Lung (tissue), 12 donors: ENCODE results near the gene SHC3. TPM values are rescaled to one million over a fixed set of nuclear protein-coding genes. Genes with fewer than 3 reads are reported as not detected.
A peak's percentile ranks its signal among the peaks of the same experiment; 100 is the strongest.

Experiments used
- ATAC-seq: fragments of 200-7000 bp; cut with Tn5 transposase; one replicate; pipeline ENCODE4 v1.9.1; 2020; ENCODE audit warnings: moderate number of reproducible peaks; ENCODE audit not compliant: insufficient read depth, low FRiP score
- DNase-seq, 3 donors: peaks; one replicate each; pipeline ENCODE4 v3.0.0-alpha.2; 2013 to 2017
- H3K27ac ChIP-seq, 2 donors: one replicate each; pipeline ENCODE4 v1.5.1; 2013; ENCODE audit warnings: mild to moderate bottlenecking in 2 of 2, moderate library complexity in 2 of 2, control low read depth in 1 of 2, inconsistent platforms in 1 of 2, low read depth in 1 of 2, low read length in 1 of 2
- H3K27me3 ChIP-seq, 3 donors: one replicate each; pipeline ENCODE4 v1.5.1; 2013; ENCODE audit warnings: low read length in 2 of 3; ENCODE audit not compliant: control insufficient read depth in 3 of 3, insufficient read depth in 3 of 3
- H3K36me3 ChIP-seq, 4 donors: one replicate each; pipeline ENCODE4 v1.5.1; 2013; ENCODE audit warnings: low read length in 4 of 4, mild to moderate bottlenecking in 1 of 4, moderate library complexity in 1 of 4; ENCODE audit not compliant: control insufficient read depth in 4 of 4, insufficient read depth in 4 of 4
- H3K4me1 ChIP-seq, 5 donors: one replicate each; pipeline ENCODE4 v1.5.1; 2013; ENCODE audit warnings: low read length in 5 of 5, mild to moderate bottlenecking in 2 of 5, moderate library complexity in 1 of 5; ENCODE audit not compliant: control insufficient read depth in 5 of 5, insufficient read depth in 5 of 5
- H3K4me3 ChIP-seq: one replicate; pipeline ENCODE4 v1.5.1; 2013; ENCODE audit warnings: mild to moderate bottlenecking, control low read depth, moderate library complexity
- H3K9ac ChIP-seq, 2 donors: one replicate each; pipeline ENCODE4 v1.5.1; 2013; ENCODE audit warnings: low read length in 2 of 2, control low read depth in 1 of 2; ENCODE audit not compliant: insufficient read depth in 1 of 2
- H3K9me3 ChIP-seq, 4 donors: one replicate each; pipeline ENCODE4 v1.5.1; 2013; ENCODE audit warnings: low read length in 3 of 4, mild to moderate bottlenecking in 1 of 4, moderate library complexity in 1 of 4; ENCODE audit not compliant: control insufficient read depth in 4 of 4, insufficient read depth in 3 of 4
- WGBS, 2 donors: extraction: QIAGEN DNeasy Blood & Tissue Kit; methylation state at CpG; one replicate each; pipeline ENCODE4 v1.1.7; 2013; 5-methylcytosine and 5-hydroxymethylcytosine counted together
- polyA plus RNA-seq, 2 donors: library from polyadenylated mRNA; stranded (reverse); fragments of 200-250 nt; gene quantifications; one replicate each; pipeline ENCODE4 v1.2.1, GENCODE V29; 2013
- total RNA-seq, 2 donors: library from RNA; depleted of rRNA in 1 of 2; stranded (reverse); fragments of >200 nt in 1 of 2; gene quantifications; one replicate each; pipeline ENCODE4 v1.2.1, GENCODE V29; 2014 to 2021
- TF ChIP-seq, protein P1 (sequence below): IDR thresholded peaks from 2 replicates; pipeline ENCODE4 v1.5.1; 2012; ENCODE audit warnings: mild to moderate bottlenecking; ENCODE audit errors: control extremely low read depth, extremely low read depth
- donor health status: control.
- donor health status: control.
- donor health status: Bipolar disorder and iron deficiency.
- donor health status: healthy.
- donor health status: DM: yes; HTN: yes; CAD: no.

SHC3 gene
- total and polyA plus RNA-seq, 4 donors, result 1.8 to 19.2 (median 4.0) TPM

DNA sequence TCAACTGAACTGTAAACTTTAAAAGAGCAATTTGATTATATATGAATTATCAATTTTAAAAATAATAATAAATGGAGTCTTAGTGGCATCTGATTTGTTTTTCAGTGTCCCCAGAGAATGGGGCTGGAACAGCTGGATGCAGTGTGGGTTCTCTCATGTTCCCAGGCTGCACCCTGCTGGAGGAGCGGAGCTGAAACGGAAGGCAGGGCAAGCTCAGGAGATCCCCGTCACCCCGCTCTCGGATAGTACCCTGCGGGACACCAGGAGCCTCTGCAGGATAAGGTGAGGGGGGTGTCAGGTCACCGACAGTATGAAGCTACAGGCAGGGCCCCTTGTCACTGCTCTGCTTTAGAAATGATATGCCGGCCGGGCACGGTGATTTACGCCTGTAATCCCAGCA, 130.0 kb downstream of the SHC3 start:
- Histone ChIP-seq H3K27ac (no peak overlapping the region), H3K9ac (no peak overlapping the region), H3K4me3 (no peak overlapping the region), H3K36me3 (peaks cover 0 to 5% (median 0%) of the 10 kb centered on the region in 4 donors), H3K9me3 (no peaks in the 10 kb centered on the region), H3K27me3 (no peaks in the 10 kb centered on the region), H3K4me1 (peaks cover 0 to 5% (median 2%) of the 10 kb centered on the region in 5 donors)
- no peak for ATAC-seq
- TF ChIP-seq, protein P1, sequence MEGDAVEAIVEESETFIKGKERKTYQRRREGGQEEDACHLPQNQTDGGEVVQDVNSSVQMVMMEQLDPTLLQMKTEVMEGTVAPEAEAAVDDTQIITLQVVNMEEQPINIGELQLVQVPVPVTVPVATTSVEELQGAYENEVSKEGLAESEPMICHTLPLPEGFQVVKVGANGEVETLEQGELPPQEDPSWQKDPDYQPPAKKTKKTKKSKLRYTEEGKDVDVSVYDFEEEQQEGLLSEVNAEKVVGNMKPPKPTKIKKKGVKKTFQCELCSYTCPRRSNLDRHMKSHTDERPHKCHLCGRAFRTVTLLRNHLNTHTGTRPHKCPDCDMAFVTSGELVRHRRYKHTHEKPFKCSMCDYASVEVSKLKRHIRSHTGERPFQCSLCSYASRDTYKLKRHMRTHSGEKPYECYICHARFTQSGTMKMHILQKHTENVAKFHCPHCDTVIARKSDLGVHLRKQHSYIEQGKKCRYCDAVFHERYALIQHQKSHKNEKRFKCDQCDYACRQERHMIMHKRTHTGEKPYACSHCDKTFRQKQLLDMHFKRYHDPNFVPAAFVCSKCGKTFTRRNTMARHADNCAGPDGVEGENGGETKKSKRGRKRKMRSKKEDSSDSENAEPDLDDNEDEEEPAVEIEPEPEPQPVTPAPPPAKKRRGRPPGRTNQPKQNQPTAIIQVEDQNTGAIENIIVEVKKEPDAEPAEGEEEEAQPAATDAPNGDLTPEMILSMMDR, result no peak
- 92 to 96% methylated on average over 11 of the region's 11 CpGs for WGBS, 2 donors
- no peak for DNase-seq

DNA sequence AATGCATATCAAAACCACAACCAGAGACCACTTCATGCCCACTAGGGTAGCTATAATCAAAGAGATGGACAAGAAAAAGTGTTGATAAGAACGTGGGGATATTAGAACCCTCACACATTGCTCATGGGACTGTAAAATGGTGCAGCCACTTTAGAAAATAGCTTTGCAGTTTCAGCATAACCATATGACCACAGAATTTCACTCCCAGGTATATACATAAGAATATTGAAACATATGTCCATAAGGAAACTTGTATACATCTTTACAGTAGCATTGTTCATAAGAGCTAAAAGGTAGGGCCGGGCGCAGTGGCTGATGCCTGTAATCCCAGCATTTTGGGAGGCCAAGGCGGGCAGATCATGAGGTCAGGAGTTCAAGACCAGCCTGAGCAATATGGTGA, 131.0 kb downstream of the SHC3 start:
- no peak for ATAC-seq
- WGBS, 2 donors, result 82 to 92% methylated on average over 4 of the region's 4 CpGs
- TF ChIP-seq, protein P1, result no peak

GRCh38 chr9:89046832-89047231, 131.8 kb downstream of the SHC3 start:
- 83 to 88% methylated on average over 2 of the region's 2 CpGs for WGBS, 2 donors
- no peaks in the 10 kb centered on the region for H3K27me3 ChIP-seq
- peak in 1 of 3 donors; percentile 38 for DNase-seq
- peaks cover 0 to 5% (median 0%) of the 10 kb centered on the region in 4 donors for H3K36me3 ChIP-seq
- no peaks in the 10 kb centered on the region for H3K9me3 ChIP-seq
- no peak for ATAC-seq
- no peak overlapping the region for H3K9ac ChIP-seq
- peaks cover 0 to 7% (median 0%) of the 10 kb centered on the region in 5 donors for H3K4me1 ChIP-seq
- no peak overlapping the region for H3K27ac ChIP-seq
- TF ChIP-seq, protein P1, result no peak
- H3K4me3 ChIP-seq, result no peak overlapping the region

More for the DNA sequence above, 131.0 kb downstream of the SHC3 start:
- no peak for DNase-seq
- no peaks in the 10 kb centered on the region for H3K9me3 ChIP-seq
- H3K4me3 ChIP-seq, result no peak overlapping the region
- H3K4me1 ChIP-seq, result peaks cover 0 to 7% (median 0%) of the 10 kb centered on the region in 5 donors
- no peaks in the 10 kb centered on the region for H3K27me3 ChIP-seq
- peaks cover 0 to 5% (median 0%) of the 10 kb centered on the region in 4 donors for H3K36me3 ChIP-seq
- no peak overlapping the region for H3K27ac ChIP-seq
- H3K9ac ChIP-seq, result no peak overlapping the region

GRCh38 chr9:89044881-89045280, 133.7 kb downstream of the SHC3 start:
- no peak for ATAC-seq
- 85 to 86% methylated on average over 4 of the region's 4 CpGs for WGBS, 2 donors
- H3K27ac ChIP-seq, result no peak overlapping the region
- no peak for DNase-seq
- no peaks in the 10 kb centered on the region for H3K9me3 ChIP-seq
- H3K27me3 ChIP-seq, result no peaks in the 10 kb centered on the region
- no peak overlapping the region for H3K4me3 ChIP-seq
- TF ChIP-seq, protein P1, result no peak
- H3K4me1 ChIP-seq, result peaks cover 0 to 7% (median 0%) of the 10 kb centered on the region in 5 donors
- H3K9ac ChIP-seq, result no peak overlapping the region
- peaks cover 0 to 5% (median 0%) of the 10 kb centered on the region in 4 donors for H3K36me3 ChIP-seq
